Stimulated activated CD8-positive, alpha-beta memory T cell treated with anti-CD3 and anti-CD28 coated beads, Interleukin-4, amount 100 ng/mL, for 4 hours (primary cell): ENCODE results near the gene SLC12A7.
"Not testable (repeated sequence)": the region's sequence is repeated elsewhere in the genome, so short reads cannot be mapped to it uniquely, and the experiment has no call there.

Experiments
- DNase-seq, 2 donors: peaks; one replicate each; pipeline ENCODE4 v3.0.0-alpha.2; 2020; ENCODE audit warnings: low read depth in 2 of 2, low spot score in 1 of 2

Gene SLC12A7

GRCh38 chr5:1098986-1099597, 12.8 kb downstream of the SLC12A7 start:
- DNase-seq = no peak

GRCh38 chr5:1097988-1098385, 13.9 kb downstream of the SLC12A7 start:
- DNase-seq = not testable (repeated sequence)

DNA sequence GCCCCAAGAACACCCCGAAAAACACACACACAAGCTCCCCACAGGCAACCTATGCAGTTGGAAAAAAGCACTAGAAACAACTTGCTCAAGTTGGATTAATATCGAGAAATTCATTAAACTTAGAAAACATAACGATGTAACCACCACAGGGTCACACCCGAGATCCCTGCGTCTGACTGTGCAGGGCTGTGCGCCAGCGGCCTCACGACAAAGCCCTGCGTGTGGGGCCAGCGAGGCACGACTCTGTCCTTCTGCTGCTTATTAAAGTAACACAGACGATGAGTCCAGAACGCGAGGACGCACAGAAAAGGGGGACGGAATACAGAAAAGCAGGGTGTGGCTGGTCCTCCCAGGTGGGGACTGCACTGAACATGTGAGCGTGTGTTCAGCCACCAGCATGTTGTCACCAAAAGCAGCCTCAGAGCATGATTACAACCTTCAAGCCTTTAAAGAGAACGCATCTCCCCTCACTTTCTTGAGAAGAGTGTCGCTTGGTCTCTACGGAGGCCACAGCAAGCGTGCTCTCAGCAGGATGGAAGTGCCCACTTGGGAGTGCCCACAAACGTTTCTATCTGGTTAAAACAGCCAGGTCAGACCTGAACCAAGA, 14.4 kb downstream of the SLC12A7 start:
- no peak for DNase-seq

DNA sequence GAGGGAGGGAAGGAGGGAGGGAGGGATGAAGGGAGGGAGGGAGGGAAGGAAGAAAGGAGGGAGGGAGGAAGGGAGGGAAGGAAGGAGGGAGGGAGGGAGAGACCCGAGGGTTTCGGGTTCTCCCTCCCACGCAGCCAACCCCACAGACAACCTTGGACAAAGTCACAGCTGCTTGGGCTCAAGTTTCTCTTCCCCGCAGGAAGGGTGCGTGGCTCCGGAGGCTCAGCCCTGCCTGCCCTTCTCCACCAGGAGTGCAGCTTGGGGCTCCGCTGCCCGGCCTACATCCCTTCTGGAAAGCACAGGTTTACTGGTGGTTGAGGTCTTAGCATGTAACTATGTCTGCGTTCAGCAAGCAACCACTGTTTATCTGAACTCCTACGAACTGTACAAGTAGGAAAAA, 15.0 kb downstream of the SLC12A7 start:
- DNase-seq = no peak

DNA sequence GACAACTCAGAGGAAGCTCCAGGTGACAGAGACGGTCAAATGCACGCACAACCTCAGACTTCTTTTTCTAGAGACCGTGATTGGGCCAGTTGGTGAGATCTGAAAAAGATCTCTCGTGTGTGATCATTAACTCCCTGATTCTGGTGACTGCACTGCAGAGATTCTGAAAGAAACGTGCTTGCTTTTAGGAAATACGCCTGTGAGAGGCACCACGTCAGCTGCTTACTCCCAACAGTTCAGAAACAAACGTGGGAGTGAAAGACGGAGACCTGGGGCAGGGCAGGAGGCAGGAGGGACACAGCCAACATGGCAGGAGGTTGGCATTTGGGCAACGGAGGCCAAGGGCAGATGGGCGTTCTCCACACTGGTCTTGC, 15.9 kb downstream of the SLC12A7 start:
- no peak for DNase-seq

DNA sequence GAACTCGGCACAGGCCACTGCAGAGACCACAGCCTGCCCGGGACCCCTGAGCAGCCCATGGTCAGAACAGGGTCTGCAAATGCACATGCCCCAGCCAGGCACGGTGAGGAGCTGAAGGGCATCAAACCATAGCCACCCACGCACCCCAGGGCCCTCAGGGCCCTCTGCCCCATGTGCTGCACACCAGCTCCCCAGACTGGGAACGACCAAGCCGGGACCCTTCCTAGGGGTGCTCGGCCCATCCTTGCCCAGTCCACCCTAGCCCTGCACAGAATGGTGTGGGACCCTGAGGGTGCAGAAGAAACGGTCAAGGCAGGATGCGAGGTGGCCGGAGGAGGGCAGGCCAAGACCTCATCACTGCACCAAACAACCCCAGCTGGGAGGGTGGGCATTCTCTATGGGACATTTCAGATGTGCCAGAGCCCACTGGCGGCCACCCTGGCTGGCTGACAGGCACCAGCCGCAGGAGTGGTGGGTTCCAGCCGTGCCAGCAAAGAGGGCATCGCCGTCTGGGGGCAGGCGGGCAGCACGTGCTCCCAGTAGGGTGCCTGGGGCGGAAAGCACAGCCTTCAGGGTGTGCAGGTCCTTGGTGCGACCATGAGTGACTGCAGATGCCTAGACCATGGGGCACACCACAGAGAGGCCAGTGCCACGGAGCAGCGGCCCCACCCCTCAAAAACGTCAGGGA, 16.4 kb downstream of the SLC12A7 start:
- DNase-seq = no peak

DNA sequence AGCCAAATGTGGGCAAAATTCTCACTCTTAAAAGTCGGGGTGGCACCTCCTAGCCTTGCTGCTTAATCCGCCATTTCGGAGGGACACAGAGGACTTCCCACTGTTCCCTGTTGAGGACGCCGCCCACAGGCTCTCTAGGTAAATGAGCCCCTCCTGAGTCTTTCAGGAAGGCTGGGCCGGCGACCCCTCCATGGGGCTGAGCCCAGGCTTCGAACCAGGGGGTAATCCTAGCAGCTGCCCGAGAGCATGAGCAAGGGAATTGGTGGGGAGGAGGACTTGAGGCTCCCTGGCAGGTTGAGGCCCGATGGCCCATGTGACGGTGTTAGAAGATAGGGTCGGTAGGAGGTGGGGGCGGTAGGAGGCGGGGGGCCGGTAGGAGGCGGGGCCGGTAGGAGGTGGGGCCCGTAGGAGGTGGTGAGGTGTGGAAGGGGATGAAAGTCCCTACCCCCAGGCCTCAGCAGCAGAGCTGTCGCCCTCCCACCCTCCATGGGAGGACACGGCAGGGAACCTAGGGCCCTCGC, 17.1 kb downstream of the SLC12A7 start:
- DNase-seq = no peak

GRCh38 chr5:1093361-1093760, 18.5 kb downstream of the SLC12A7 start:
- no peak for DNase-seq

- no peak for DNase-seq
Observed at GRCh38 chr5:1092122-1092521, 19.7 kb downstream of the SLC12A7 start.

GRCh38 chr5:1091632-1092031, 20.2 kb downstream of the SLC12A7 start:
- DNase-seq = no peak

- no peak for DNase-seq
Observed at GRCh38 chr5:1090538-1090937, 21.3 kb downstream of the SLC12A7 start.

GRCh38 chr5:1089621-1090040, 22.2 kb downstream of the SLC12A7 start:
- no peak for DNase-seq

DNA sequence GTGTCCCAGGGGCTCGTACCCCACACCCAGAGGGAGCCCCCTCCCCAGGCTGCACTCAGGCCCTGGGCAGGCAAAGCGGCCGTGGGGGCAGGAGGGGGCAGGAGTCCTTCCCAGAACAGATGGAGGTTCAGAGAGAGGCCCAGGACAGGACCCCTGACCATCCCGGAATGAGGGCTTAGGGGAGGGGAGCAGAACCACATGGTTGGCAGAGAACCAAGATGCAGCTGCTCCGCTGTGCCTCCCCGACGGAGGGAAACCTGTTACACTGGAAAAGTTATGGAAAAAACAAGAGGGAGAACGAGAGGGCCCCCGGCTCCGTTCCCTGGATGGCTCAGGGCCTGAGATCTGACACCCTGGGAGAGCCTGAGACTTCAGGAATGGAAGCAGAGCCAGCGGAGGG, 22.7 kb downstream of the SLC12A7 start:
- no peak for DNase-seq

GRCh38 chr5:1088726-1089125, 23.1 kb downstream of the SLC12A7 start:
- no peak for DNase-seq

DNA sequence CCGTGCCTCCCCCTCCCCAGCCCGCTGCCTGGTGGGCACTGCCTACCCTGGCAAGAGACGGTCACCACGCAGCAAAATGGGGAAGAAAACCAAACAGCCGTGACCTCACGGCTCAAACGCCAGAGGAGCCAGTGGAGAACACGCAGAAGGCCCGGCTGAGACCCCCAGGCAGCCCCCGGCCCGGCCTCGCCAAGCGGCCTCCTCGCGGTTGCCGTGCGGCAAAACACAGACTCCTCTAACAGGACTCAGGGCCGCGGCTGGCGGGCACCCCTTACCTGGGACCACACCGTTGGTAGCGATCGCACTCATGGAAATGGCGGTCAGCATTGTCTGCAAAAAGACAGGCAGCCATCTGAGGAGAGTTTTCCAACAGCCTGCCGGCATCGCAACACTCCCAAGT, 23.8 kb downstream of the SLC12A7 start:
- DNase-seq = no peak

GRCh38 chr5:1087428-1087827, 24.4 kb downstream of the SLC12A7 start:
- no peak for DNase-seq

- no peak for DNase-seq
Observed at GRCh38 chr5:1086871-1087270, 25.0 kb downstream of the SLC12A7 start.

GRCh38 chr5:1086137-1086536, 25.7 kb downstream of the SLC12A7 start:
- DNase-seq = no peak

DNA sequence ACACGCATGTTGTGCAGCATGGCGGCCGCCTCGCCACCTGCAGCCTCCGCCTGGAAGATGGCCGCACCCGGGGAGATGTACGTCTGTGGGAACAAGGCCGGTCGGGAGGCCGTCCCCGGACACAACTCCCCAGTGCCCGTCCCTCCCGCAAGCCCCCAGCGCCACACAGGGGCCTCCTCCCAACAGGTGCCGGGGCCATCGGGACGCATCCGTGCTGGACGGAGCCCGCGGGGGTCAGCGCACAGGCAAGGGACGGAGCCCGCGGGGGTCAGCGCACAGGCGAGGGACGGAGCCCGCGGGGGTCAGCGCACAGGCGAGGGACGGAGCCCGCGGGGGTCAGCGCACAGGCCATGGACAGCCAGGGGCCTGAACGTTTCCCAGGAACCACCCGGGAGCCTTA, 26.5 kb downstream of the SLC12A7 start:
- no peak for DNase-seq

- DNase-seq = no peak
Observed at GRCh38 chr5:1083823-1084605, 27.8 kb downstream of the SLC12A7 start.

DNA sequence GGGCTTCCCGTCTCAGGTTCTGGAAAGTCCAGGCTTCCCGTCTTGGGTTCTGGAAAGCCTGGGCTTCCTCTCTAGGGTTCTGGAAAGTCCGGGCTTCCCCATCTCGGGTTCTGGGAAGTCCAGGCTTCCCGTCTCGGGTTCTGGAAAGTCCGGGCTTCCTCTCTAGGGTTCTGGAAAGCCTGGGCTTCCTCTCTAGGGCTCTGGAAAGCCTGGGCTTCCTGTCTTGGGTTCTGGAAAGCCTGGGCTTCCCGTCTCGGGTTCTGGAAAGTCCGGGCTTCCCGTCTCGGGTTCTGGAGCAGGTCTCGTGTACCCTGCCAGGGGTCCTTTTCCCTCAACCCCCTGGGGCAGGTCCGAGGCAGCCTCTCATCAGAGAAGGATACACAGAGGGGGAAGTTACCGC, 28.8 kb downstream of the SLC12A7 start:
- not testable (repeated sequence) for DNase-seq

DNA sequence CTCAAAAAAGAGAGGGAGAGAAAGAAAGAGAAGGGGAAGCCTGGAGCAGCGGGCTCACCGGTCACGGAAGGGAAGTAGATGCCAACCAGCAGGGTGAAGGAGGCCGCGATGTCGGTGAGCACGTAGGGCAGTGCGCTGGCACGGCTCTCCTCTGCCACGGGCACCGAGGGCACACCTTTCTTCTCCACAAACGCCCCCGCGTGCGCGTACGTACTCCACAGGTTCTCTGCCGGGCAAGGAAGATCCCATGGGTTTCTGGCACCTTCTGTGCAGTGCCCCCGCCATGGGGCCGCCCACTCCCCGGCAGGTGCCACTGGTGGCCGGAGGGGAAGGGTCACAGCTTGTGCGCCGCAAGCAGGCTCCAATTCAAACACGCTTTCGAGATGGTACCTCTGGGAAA, 30.3 kb downstream of the SLC12A7 start:
- DNase-seq = no peak
